ENCODE data around the gene TEX30. TPM values are rescaled to one million over a fixed set of nuclear protein-coding genes. Genes with fewer than 3 reads are reported as not detected.

Gene TEX30
- total RNA-seq, 1 donor from 2014 or later, result 6.8 TPM

DNA sequence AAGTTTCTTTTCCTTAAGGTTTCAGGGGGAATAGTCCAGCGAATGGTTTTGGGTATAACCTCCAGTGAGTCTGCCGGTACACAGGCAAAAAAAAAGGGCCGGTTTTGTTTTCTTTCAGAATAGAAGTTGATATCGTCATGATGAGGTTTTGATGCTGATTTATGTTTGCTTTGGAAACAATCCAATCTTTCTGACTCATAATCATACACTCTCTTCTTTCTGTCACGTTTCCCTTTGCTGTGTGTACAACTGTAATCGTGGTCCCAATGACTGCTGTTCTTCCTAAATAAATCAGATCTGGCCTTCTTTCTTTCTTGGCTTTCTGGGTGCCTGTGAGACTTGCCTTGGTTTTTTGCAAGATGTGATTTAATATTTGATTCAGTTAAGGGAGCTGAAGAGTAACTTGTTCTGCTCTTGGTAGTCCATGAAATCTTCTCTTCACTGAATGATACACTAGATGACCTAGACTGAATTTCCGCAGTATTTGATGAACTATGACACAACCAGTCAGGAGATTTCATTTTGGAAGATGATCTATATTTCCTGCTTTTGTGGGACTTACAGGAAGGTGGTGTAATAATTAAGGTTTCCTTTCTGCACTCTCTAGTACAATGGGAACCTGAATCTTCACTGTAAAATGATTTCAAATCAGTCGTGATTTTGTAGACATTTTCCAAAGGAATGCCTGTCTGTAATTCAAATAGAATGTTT lies 43.9 kb downstream of the TEX30 start:
- DNase-seq (ENCODE audit: low spot score), result no peak
- intact Hi-C loops (cut with DNase I), result no loop called here
- peak; percentile 44 for ATAC-seq

- ATAC-seq (no peak), DNase-seq (ENCODE audit: low spot score) (no peak)
- intact Hi-C loops (cut with DNase I), result no loop called here
These were observed 47.2 kb downstream of the TEX30 start for GRCh38 chr13:102726430-102726829.

- intact Hi-C loops (cut with DNase I), result loop anchor here (5.0 kb wide), 1 partner anchor 1672 kb away; no protein-coding TSS in a partner anchor
- DNase-seq (ENCODE audit: low spot score) (no peak), ATAC-seq (peak; percentile 53)
These were observed 48.7 kb downstream of the TEX30 start for GRCh38 chr13:102724923-102725322.

GRCh38 chr13:102721800-102722231 lies 51.8 kb downstream of the TEX30 start:
- intact Hi-C loops (cut with DNase I), result loop anchor here (5.0 kb wide), 1 partner anchor 1675 kb away; no protein-coding TSS in a partner anchor
- DNase-seq (ENCODE audit: low spot score), result no peak
- peak; percentile 28 for ATAC-seq

- DNase-seq (ENCODE audit: low spot score) (no peak), ATAC-seq (no peak)
- intact Hi-C loops (cut with DNase I), result no loop called here
These were observed 54.8 kb downstream of the TEX30 start for GRCh38 chr13:102718746-102719145.

Other genes starting within 250 kb of the TEX30 start
- gene TPP2, start 176.8 kb downstream of the TEX30 start, total RNA-seq, result 44.8 TPM
- not detected for gene METTL21C, start 78.7 kb downstream of the TEX30 start, total RNA-seq
- 5.2 TPM for gene POGLUT2, start 25.2 kb upstream of the TEX30 start, total RNA-seq
- gene BIVM, start 25.3 kb upstream of the TEX30 start, total RNA-seq, result 25.7 TPM
- 59.8 TPM for gene ERCC5, start 72.2 kb upstream of the TEX30 start, total RNA-seq